Amniotic epithelial cell (primary cell): ENCODE results near the gene ATIC.

ENCODE experiments used
- DNase-seq: peaks from one replicate; pipeline ENCODE4 v3.0.0-alpha.2; 2010; ENCODE audit warnings: low read depth

The ATIC gene

GRCh38 chr2:215399067-215399716 is 87.3 kb downstream of the ATIC start:
- DNase-seq: no peak
